Dedifferentiated amniotic fluid mesenchymal stem cell (primary cell): ENCODE measurements around the gene NUP210L.
"Not testable (repeated sequence)": the region's sequence is repeated elsewhere in the genome, so short reads cannot be mapped to it uniquely, and the experiment has no call there.

Source experiments
- DNase-seq: peaks from one replicate; pipeline ENCODE4 v3.0.0-alpha.2; 2016; ENCODE audit errors: extremely low spot score

The NUP210L gene

DNA sequence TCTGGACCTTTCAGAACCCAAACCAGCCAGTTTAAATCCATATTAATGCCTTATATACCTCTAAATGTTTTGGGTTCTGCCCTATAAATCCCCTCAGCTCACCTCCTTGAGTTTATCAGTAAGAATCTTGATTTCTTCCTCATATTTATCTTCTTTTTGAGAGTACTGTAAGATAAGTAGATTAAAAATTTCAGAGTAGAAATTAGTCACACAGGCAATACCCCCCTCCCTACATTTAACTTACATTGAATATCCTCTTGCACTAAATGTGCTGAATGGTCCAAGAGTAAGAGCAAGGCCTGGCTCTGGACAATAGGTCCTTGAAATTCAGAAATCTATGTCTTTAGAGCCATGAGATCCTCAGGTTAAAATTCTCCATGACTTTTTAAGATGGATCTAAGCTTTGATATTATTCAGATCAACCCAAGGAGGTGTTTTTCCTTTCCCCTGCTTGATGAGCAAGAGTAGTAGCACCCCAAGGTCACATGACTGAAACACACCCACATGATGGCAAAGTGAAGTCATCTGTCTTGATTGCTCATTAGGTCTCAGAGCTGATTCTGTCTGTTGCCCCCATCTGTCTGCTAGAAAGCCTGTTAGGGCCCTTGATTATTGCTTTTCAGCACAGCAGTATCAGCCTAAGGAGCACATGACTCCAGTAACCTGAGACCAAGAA is 15.8 kb upstream of the NUP210L start:
- no peak for DNase-seq

DNA sequence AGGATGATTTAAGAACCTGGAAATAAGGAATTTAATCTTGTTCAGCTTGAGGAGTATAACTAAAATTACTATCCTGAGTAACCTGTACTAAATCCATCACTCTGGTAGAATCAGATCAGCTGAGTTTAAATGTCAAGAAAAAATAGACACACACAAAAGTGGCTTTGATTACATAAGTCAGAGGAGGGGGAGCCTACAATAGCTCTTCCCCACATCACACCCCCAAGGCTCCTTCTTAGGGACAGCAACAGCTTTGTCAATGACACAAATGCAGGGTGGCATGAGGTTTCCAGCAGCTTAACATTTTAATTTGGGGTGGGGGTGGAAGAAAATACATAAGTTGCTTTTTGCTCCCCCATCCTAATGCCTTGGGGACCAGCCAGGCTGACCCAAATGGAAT is 12.6 kb upstream of the NUP210L start:
- DNase-seq = no peak

DNA sequence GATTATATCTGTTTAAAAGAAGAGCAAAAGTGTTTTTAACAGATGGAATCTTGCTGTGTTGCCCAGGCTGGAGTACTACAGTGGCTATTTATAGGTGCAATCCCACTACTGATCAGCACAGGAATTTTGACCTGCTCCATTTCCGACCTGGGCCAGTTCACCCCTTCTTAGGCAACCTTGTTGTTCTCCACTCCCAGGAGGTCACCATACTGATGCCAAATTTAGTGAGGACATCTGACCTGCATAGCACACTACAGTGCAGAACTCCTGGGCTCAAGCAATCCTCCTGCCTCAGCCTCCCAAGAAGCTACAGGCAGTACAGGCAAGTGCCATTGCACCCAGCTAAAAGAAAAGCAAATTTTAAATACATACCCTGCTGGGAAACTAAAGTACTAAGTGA is 11.3 kb upstream of the NUP210L start:
- no peak for DNase-seq

DNA sequence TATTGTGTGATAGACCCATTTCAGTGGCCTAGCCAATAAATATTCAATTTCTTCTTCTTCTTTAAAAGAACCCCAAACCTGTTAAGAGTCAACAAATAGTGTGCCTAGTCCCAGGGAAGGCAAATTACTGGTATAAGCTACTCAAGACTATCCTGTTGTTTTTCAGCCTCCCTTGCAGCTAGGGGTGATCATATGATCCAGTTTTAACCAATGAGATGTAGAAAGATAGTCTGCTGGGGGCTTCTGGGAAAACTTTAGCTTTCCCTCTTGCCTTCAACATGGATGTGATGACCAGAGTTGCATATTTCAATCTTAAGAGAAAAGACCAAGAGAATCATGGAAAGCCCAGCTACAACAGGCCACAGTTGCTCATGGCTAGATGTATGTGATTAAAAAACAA is 4.7 kb upstream of the NUP210L start:
- DNase-seq = peak; percentile 2

DNA sequence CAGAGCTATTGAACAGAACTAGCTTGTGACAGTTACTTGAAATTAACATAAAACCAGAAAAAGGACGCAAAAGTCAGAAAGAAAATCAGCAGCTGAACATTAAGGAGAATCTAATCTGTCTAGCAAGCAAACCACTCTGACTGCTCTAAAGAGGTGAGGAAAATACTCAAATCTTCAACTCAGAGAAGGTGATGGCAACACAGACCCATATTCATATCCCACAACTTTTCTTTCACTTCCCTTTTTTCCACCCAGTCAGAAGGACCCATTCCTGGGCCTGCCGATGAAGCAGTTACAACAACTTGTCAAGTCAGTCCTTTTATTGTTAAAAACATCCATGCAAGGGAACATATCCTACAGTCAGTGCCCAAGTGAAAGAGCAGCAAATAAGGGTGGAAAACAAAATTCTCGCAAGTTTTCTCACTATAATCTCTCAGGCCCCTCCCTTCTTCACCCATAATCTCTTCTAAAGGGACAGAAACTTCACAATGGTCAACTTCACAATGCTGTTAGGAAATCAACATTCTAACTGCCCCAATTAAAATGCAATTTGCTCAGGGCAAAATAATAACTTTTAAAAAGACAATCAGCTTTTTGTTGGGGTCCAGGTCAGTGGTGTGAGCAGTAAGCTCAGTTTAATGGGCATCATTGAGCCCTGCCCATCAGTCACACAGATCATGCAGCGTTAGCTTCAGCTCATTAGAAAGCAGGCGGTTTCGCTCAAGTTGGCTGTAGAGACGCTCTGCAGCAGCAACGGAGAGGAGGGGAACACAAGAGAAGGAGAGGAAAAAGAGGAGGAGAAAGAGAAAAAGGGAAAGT is 3.6 kb upstream of the NUP210L start:
- no peak for DNase-seq

DNA sequence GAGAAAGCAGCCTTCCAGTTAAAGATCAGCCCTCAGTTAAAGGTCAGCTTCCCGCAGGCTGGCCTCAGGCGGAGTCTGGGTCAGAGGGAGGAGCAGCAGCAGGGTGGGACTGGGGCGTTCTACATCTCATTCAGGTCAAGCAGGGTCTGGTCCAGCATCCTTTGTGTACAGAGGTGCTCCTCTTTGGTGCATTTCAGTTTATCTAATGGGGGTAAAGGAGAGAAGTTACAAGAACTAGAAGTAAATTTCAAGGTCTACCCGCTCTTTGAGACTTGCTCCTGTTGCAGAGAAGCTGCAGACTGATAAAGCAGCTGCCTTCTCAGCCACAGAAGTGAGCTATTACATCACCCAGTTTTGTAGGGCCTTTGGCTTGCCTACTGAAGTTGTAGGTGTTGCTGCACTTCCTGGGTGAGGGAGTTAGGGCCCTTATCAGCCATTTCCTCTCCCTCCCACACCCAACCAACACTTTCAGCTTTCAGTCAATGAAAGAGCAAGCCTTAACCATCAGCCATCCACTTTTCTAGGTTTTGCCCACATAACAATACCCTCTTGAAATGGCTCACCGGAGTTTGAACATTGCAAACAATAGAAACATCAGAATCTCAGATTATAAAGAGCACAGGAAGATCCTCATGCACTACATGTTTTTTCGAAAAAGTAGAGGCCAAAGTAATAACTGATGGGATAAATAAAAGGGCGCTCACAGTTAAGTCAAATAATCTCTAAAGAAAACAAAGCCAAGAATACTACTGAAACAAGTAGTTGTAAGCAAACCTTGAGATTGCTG is 2.8 kb upstream of the NUP210L start:
- peak; percentile 10 for DNase-seq

DNA sequence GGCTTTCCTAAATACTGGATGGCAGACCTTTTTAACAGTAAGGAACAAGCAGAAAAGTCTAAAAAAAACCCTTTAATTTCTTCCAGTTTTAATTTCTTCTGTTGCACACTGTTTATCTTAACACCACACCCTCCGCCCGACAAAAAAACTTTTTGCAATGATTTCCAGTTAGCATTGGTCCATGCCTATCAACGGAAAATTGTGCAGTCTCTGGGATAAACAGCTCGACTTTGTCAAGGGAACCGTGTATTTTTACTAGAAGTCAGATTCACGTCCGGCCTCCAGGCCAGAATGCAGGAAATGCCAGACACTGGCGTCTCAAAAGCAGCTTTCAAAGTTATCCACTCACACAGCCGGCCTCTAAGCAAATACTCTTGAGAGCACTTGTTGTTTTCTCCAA is 378 bp upstream of the NUP210L start:
- DNase-seq = peak; percentile 17

DNA sequence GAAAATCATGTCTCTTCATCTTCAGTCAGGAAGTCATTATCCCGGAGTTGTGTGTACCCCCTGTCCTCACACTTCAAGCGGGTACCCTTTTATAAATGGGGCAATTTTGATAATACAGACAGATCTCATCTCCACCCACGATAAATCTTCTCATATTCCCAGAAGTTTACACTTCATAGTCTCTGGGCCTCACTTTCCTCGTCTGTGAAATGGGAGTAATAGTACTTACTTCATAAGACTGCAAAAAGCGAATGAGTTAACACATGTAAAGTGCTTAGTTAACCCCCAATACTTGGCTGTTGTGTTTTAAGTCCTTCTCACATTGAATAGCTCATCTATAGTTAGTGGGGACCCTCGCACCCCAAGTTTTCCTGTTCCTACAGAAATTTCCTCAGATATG is 820 bp downstream of the NUP210L start:
- DNase-seq = no peak

DNA sequence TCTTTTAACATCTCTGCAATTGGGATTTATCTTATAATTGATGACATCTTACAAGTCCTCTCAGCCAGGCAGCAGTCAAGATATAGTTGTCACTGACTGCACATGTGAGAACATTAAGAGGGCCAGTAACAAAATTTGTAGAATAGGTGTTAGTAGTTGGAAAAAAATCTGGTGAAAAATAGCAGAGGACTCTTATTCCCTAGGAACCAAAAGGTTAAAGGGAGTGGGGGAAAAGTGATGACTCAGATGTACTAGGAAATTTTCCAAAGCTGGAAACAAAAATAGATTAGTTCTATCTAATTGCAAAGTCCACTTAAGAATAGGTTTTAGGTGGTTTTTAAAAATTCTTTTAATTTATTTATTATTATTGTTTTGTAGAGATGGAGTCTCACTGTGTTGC is 3.6 kb downstream of the NUP210L start:
- no peak for DNase-seq

DNA sequence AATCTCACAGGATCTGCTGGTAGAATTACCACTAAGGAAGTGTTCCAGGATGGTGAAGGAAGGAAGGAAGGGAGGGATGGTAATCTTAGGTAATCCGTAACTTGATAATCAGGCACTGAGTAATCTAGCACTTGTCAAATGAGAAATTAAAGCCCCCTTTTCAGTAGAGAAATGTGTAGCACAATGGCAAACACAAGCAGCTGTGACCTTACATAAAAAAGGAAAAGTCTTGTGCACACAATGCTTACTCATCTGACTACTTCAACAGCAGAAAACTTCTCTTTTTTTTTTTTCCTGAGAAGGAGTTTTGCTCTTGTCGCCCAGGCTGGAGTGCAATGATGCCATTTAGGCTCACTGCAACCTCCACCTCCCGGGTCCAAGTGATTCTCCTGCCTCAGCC is 6.1 kb downstream of the NUP210L start:
- no peak for DNase-seq

DNA sequence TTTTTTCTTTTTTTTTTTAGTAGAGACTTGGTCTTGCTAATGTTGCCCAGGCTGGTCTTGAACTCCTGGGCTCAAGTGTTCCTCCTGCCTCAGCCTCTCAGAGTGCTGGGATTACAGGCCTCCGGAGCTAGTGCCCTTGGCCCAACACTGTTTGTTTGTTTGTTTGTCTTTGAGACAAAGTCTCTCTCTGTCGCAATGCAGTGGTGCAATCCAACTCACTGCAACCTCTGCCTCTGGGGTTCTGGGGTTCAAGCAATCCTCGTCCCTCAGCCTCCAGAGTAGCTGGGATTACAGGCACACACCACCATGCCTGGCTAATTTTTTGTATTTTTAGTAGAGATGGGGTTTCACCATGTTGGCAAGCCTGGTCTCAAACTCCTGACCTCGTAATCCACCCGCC is 7.4 kb downstream of the NUP210L start:
- DNase-seq = not testable (repeated sequence)

DNA sequence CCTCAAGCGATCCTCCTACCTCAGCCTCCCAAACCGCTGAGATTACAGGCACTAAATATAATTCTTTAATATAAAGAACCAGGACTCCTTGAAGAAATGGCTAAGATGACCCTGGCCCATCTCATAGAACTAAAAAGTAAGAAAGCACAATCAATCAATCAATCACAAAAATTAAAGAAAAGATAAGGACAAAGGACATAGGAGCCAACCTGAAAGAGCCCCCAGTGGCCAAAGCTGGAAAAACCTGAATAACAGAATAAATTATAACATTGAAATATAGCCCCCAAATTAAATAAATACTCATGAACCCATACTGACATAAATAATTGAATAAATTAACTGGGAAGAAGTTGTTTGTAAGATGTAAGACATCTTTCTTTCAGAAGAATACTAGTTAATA is 8.9 kb downstream of the NUP210L start:
- DNase-seq = no peak

DNA sequence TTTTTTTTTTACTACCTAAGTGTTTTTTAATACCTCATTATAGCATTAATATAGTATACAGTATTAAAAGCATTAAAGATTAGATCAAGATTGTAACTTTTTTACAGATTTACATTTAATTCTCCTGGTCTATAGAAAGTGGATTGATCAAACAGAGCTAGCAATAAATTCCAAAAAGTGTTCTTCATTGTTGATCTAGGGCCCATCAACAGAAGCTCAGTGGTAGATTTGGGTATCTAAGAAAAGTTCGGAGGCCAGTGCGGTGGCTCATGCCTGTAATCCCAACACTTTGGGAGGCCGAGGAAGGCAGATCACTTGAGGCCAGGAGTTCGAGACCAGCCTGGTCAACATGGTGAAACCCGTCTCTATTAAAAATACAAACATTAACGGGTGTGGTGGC is 12.5 kb downstream of the NUP210L start:
- no peak for DNase-seq

DNA sequence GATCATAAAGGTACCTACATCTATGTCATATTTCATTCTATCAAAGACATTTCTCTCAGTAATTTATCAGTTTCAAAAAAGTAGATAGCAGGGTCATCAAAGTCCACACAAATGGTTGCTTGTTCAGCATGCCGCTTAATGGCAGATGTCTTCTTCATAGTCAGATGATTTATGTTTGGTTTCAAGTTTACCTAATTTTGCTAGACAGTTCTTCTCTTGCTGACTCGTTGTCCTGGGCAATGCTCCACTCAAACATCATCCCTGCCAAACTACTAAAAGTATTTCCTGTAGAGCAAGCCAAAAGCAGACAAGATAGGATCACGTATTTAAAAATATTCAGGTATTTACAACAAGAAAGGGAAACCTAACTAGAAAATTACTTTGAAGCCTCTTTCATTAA is 13.6 kb downstream of the NUP210L start:
- no peak for DNase-seq

DNA sequence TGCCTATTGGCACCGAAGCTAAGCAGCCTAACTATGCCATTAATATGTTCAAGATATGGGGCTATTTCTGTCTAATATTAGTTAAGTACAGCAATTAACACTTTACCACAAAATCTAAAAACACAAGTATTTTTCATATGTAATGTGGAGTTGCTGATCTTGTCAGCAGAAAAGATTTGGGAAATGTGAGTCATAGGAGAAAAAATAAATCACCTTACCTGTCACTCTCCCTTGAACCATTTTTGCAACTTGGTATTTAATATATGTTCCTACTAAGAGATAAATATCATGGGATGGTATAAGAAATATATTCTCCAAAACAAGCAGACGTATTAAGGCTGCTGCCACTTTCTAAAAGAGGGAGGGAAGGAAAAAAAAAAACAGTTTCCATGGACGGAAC is 17.0 kb downstream of the NUP210L start:
- no peak for DNase-seq

DNA sequence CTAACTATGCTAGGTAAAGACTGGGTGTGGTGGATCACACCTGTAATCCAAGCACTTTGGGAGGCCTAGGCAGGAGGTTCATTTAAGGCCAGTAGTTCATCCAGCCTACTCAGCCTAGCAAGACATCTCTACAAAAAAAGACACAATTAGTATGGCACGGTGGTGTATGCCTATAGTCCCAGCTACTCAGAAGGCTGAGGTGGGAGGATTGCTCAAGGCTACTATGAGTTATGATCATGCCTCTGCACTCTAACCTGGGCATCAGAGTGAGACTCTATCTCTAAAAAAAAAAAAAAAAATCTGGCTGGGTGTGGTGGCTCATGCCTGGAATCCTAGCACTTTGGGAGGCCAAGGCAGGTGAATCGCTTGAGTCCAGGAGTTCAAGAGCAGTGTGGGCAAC is 21.6 kb downstream of the NUP210L start:
- no peak for DNase-seq

DNA sequence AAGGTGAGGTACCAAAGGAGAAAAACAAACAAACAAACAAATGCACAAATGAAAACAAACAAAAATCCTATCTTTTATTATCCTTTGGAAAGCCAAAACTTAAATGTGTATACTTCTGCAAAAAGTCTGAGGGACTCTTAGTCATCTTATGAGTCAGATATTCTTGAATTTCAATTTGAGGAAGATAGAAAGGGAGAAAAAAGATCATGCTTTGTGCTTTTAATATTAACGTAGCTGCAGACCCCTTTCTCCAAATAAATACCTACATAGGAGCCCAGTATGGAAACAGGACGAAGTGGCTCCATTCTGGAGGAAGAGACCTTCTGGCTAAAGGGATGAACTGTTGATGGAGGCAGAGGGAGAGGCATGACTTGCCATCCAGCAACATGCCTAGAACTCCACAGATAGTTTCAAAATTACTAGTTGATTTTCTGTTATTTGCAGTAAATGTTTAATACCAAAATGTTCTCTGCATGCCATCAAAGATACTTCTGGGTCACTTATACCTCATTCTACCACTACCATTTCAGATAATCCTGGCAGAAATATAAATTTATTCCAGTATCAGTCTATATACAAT is 25.4 kb downstream of the NUP210L start:
- no peak for DNase-seq

DNA sequence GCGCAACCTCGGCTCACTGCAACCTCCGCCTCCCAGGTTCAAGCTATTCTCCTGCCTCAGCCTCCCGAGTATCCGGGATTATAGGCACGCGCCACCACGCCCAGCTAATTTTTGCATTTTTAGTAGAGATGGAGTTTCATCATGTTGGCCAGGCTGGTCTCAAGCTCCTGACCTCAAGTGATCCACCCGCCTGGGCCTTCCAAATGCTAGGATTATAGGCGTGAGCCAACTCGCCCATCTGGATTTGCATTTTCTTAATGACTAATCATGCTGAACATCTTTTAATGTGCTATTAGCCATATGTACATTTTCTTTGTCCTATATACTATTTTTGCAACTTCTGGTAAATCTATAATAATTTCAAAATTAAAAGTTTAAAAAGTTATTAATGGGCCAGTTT is 31.7 kb downstream of the NUP210L start:
- not testable (repeated sequence) for DNase-seq

DNA sequence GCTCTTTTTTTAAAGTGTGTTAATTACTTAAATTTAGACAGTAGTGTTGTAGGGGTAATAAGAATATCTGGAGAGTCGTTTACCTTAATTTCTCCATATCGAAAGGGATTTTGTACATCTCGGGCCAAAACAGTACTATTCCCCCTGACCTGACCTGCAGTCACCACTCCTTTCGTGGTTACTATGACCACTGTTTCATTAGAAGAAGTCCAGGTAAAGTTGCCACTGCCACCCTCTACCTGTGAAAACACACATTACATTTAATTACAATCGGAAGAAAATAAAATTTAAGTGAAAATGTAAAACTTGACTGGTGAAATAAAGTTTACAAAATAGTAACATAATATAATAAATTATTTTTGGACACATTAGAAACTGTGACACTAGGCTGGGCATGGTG is 37.2 kb downstream of the NUP210L start:
- no peak for DNase-seq

DNA sequence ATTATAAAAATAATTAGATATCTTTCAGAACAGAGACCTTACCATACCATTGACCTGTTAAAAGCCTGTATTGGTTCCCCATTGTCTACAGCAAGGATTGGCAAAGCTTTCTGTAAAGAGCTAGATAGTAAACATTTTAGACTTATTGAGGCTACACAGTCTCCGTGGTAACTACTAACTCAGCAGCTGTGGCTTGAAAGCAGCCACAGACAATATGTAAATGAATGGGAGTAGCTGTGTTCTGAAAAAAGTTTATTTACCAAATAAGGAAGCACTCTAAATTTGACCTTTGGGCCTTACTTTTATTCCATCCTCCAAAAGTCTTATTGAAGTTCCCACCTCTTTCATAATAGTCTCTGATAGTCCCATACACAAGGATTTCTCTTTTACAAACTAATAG is 39.7 kb downstream of the NUP210L start:
- no peak for DNase-seq

DNA sequence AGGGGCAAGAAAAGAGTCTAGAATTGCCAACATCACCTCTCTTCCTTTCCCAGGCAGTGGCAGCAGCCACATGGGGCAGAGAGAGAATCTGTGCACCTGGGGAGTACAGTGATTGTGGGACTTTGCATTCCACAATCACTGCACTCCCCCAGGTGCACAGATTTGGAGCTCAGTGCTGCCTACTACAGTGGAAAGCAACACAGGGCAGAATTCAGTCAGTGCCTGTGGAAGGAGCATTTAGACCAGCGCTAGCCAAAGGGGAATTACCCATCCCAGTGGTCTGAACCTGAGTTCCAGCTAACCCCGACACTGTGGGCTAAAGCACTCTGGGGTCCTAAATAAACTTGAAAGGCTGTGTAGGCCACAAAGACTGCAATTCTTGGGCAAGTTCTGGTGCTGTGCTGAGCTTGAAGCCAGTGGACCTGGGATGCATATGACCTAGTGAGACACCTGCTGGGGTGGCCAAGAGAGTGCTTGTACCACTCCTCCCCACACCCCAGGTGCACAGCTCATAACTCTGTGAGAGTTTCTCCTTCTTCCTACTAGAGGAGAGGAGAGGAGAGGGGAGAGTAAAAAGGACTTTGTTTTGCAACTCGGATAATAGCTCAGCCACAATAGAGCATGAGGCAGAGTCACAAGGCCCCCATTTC is 50.3 kb downstream of the NUP210L start:
- DNase-seq = no peak

DNA sequence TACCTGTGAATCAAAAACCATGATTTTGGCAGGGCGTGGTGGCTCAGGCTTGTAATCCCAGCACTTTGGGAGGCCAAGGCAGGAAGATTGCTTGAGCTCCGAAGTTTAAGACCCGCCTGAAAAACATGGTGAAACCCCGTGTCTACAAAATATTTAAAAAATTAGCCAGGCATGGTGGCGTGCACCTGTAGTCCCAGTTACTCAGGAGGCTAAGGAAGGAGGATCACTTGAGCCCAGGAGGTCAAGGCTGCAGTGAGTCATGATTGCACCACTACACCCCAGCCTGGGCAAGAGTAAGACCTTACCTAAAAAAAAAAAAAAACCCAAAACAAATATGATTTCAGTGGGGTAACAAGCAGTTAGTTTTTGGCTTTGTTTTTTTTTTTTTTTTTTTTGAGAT is 54.7 kb downstream of the NUP210L start:
- not testable (repeated sequence) for DNase-seq
